ENCODE measurements around the gene UQCRQ. TPM values are rescaled to one million over a fixed set of nuclear protein-coding genes. Genes with fewer than 3 reads are reported as not detected.
A peak's percentile ranks its signal among the peaks of the same experiment; 100 is the strongest.
"Not testable (repeated sequence)": the region's sequence is repeated elsewhere in the genome, so short reads cannot be mapped to it uniquely, and the experiment has no call there.

The UQCRQ gene
- total and polyA plus RNA-seq, 2 donors = 85.7 to 257 TPM

GRCh38 chr5:132840313-132840712 is 26.1 kb upstream of the UQCRQ start:
- 51% methylated on average over 3 of the region's 3 CpGs for WGBS
- DNase-seq (ENCODE audit: extremely low spot score) = no peak
- Histone ChIP-seq H3K27ac (ENCODE audit: low read depth) (peak overlapping the region; percentile 68), H3K4me1 (ENCODE audit: insufficient read depth) (peaks cover 2% of the 10 kb centered on the region), H3K36me3 (ENCODE audit: insufficient read depth) (no peaks in the 10 kb centered on the region), H3K4me3 (ENCODE audit: low read depth, low read length) (no peak overlapping the region)

- 58% methylated on average over 1 of the region's 1 CpG for WGBS
- no peaks in the 10 kb centered on the region for H3K36me3 ChIP-seq (ENCODE audit: insufficient read depth)
- DNase-seq (ENCODE audit: extremely low spot score) = no peak
- H3K27ac ChIP-seq (ENCODE audit: low read depth) = peak overlapping the region; percentile 68
- H3K4me1 ChIP-seq (ENCODE audit: insufficient read depth) = peaks cover 2% of the 10 kb centered on the region
- no peak overlapping the region for H3K4me3 ChIP-seq (ENCODE audit: low read depth, low read length)
Observed at GRCh38 chr5:132840896-132841295, 25.5 kb upstream of the UQCRQ start.

DNA sequence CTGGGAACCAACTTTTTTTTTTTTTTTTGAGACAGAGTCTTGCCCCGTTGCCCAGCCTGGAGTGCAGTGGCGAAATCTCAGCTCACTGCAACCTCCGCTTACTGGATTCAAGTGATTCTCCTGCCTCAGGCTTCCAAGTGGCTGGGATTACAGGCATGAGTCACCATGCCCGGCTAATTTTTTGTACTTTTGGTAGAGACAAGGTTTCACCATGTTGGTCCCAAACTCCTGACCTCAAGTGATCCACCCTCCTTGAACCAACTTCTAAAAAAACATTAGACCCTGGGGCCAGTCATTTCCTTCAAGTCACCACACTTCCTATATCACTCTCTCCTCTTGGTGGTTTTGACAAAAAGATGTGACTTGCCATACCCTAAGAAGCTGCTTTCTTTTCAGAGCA is 25.1 kb upstream of the UQCRQ start:
- H3K27ac ChIP-seq (ENCODE audit: low read depth) = no peak overlapping the region
- H3K4me1 ChIP-seq (ENCODE audit: insufficient read depth) = peaks cover 2% of the 10 kb centered on the region
- 88% methylated on average over 4 of the region's 4 CpGs for whole genome bisulfite sequencing
- no peak overlapping the region for H3K4me3 ChIP-seq (ENCODE audit: low read depth, low read length)
- no peaks in the 10 kb centered on the region for H3K36me3 ChIP-seq (ENCODE audit: insufficient read depth)
- no peak for DNase-seq (ENCODE audit: extremely low spot score)

DNA sequence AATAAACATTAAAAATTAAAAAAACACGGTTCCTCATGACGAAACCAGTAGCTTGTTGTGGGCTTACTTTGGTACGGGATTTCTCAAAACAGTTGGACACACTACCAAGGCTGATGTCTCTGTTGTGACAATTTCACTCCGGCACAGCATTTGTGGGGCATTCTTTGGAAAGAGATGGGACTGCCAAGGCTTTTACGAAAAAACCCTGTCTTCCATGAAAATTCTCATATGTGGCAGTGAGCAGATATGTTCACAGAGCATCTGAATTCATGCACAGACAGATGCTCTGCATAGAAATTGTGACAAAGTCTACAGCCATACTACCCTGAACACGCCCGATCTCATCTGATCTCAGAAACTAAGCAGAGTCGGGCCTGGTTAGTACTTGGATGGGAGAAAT is 18.2 kb upstream of the UQCRQ start:
- no peaks in the 10 kb centered on the region for H3K36me3 ChIP-seq (ENCODE audit: insufficient read depth)
- H3K4me1 ChIP-seq (ENCODE audit: insufficient read depth) = no peaks in the 10 kb centered on the region
- H3K4me3 ChIP-seq (ENCODE audit: low read depth, low read length) = no peak overlapping the region
- no peak overlapping the region for H3K27ac ChIP-seq (ENCODE audit: low read depth)
- 91% methylated on average over 8 of the region's 8 CpGs for WGBS
- no peak for DNase-seq (ENCODE audit: extremely low spot score)

- no peak for DNase-seq (ENCODE audit: extremely low spot score)
- WGBS = 39% methylated on average over 1 of the region's 1 CpG
- Histone ChIP-seq H3K4me3 (ENCODE audit: low read depth, low read length) (no peak overlapping the region), H3K36me3 (ENCODE audit: insufficient read depth) (no peaks in the 10 kb centered on the region), H3K27ac (ENCODE audit: low read depth) (peak overlapping the region; percentile 50), H3K4me1 (ENCODE audit: insufficient read depth) (no peaks in the 10 kb centered on the region)
Observed at GRCh38 chr5:132849347-132849746, 17.1 kb upstream of the UQCRQ start.

DNA sequence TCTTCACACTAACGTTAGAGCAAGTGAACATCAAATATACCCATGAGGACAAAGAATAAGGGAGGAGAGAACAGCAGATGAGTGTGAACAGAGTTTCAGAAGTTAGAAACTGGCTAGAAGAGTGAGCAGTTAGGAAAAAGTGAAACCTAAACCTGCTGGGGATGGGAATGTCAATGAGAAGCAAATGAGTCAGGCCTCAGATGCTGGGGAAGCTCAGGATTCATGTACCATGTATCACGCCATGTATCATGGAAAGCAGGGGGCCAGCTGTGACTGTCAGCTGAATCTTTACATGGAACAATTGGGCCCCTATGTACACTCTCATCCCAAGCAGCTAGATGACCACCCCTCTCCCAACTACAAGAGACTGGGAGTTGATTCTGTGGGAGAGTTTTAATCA is 16.4 kb upstream of the UQCRQ start:
- Histone ChIP-seq H3K27ac (ENCODE audit: low read depth) (peak overlapping the region; percentile 29), H3K4me1 (ENCODE audit: insufficient read depth) (no peaks in the 10 kb centered on the region), H3K36me3 (ENCODE audit: insufficient read depth) (no peaks in the 10 kb centered on the region), H3K4me3 (ENCODE audit: low read depth, low read length) (no peak overlapping the region)
- DNase-seq (ENCODE audit: extremely low spot score) = no peak
- WGBS = 74% methylated on average over 2 of the region's 2 CpGs

DNA sequence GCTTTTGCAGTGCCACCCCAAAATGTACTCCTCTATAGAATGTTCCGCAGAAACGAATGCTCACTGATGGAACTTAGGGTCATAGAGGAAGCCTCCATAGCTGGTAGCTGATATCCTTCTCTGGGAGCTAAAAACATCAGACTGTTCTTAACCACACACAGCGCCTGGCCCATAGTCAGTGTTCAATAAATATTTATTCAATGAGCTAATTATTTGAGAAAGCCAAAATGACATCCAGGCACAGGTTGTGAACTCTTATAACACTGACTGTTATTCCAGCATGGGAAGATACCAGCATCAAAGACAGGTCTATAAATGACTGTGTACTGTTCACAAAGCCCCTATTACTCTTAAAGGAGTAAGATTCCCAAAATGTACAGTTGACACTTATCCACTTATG is 13.1 kb upstream of the UQCRQ start:
- Histone ChIP-seq H3K27ac (ENCODE audit: low read depth) (no peak overlapping the region), H3K4me1 (ENCODE audit: insufficient read depth) (no peaks in the 10 kb centered on the region), H3K4me3 (ENCODE audit: low read depth, low read length) (no peak overlapping the region), H3K36me3 (ENCODE audit: insufficient read depth) (no peaks in the 10 kb centered on the region)
- 77% methylated on average over 3 of the region's 3 CpGs for WGBS
- DNase-seq (ENCODE audit: extremely low spot score) = no peak

GRCh38 chr5:132853790-132854189 is 12.7 kb upstream of the UQCRQ start:
- 38% methylated on average over 1 of the region's 1 CpG for WGBS
- H3K36me3 ChIP-seq (ENCODE audit: insufficient read depth) = no peaks in the 10 kb centered on the region
- DNase-seq (ENCODE audit: extremely low spot score) = no peak
- no peak overlapping the region for H3K27ac ChIP-seq (ENCODE audit: low read depth)
- H3K4me1 ChIP-seq (ENCODE audit: insufficient read depth) = no peaks in the 10 kb centered on the region
- no peak overlapping the region for H3K4me3 ChIP-seq (ENCODE audit: low read depth, low read length)

DNA sequence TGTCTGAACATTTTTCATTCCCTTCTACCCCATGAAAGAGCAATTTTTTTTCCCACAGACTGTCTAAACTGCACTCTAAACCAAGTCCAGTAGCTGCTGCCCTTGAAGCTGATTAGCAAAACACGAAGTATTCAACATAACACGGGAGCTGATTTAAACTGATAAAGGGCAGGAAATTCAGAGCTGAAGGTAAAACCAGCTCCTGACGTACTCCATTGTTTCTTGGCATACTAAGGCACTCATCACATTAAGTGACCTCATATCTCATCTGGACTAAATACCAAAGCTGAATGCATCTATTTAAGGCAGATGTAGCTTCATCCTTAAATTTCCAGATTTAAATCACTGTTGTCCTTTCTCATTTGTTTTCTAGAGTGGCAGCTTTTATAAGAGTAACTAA is 12.1 kb upstream of the UQCRQ start:
- no peak for DNase-seq (ENCODE audit: extremely low spot score)
- Histone ChIP-seq H3K4me3 (ENCODE audit: low read depth, low read length) (no peak overlapping the region), H3K27ac (ENCODE audit: low read depth) (no peak overlapping the region), H3K36me3 (ENCODE audit: insufficient read depth) (no peaks in the 10 kb centered on the region), H3K4me1 (ENCODE audit: insufficient read depth) (no peaks in the 10 kb centered on the region)
- 19% methylated on average over 3 of the region's 3 CpGs for WGBS

- not testable (repeated sequence) for H3K4me1 ChIP-seq (ENCODE audit: insufficient read depth); DNase-seq (ENCODE audit: extremely low spot score); H3K4me3 ChIP-seq (ENCODE audit: low read depth, low read length); H3K36me3 ChIP-seq (ENCODE audit: insufficient read depth); H3K27ac ChIP-seq (ENCODE audit: low read depth)
- WGBS = 96% methylated on average over 5 of the region's 5 CpGs
Observed at GRCh38 chr5:132854992-132855391, 11.4 kb upstream of the UQCRQ start.

GRCh38 chr5:132856011-132856410 is 10.4 kb upstream of the UQCRQ start:
- DNase-seq (ENCODE audit: extremely low spot score) = no peak
- H3K4me1 ChIP-seq (ENCODE audit: insufficient read depth) = no peaks in the 10 kb centered on the region
- H3K36me3 ChIP-seq (ENCODE audit: insufficient read depth) = no peaks in the 10 kb centered on the region
- no peak overlapping the region for H3K27ac ChIP-seq (ENCODE audit: low read depth)
- 89% methylated on average over 3 of the region's 3 CpGs for WGBS
- no peak overlapping the region for H3K4me3 ChIP-seq (ENCODE audit: low read depth, low read length)

DNA sequence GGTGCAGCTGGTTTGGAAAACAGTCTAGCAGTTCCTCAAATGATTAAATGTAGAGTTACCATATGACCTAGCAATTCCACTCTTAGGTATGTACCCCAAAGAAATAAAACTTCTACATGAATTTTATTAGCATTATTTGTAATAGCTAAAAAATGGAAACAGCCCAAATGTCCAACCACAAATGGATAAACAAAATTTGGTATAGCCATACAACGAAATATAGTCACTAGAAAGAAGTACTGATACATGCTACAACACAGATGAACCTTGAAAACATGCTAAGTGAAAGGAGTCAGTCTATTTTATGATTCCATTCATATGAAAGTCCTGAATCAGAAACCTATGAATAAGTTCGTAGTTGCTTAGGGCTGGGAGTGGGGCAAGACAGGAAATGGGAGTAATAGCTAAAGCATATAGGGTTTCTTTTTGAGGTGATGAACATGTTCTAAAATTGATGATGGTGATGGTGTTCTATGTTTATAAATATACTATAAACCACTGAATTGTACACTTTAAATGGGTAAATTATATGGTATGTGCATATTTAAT is 6.5 kb upstream of the UQCRQ start:
- Histone ChIP-seq H3K4me3 (ENCODE audit: low read depth, low read length) (no peak overlapping the region), H3K27ac (ENCODE audit: low read depth) (no peak overlapping the region)
- WGBS = 77% methylated on average over 2 of the region's 2 CpGs

DNA sequence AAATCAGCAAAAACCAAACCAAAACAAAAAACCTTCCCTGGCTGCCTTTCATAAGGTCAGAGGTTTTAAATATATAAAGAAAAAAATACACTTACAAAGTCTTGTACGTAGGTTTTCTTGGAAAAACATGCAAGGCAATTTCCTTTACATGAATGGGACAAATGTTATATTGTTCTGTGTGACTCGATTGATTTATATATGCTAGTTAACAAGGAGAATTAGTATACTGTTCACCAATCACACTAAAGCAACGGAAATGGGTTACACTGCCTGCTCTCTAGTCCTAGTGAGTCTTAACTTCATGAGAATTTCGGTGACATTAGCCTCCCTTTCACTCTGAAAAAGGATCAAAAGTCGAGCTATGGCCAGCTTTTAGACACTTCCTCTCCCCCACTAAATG is 5.7 kb upstream of the UQCRQ start:
- H3K36me3 ChIP-seq (ENCODE audit: insufficient read depth) = no peaks in the 10 kb centered on the region
- H3K4me1 ChIP-seq (ENCODE audit: insufficient read depth) = no peaks in the 10 kb centered on the region
- no peak for DNase-seq (ENCODE audit: extremely low spot score)
- 63% methylated on average over 5 of the region's 5 CpGs for WGBS
- no peak overlapping the region for H3K27ac ChIP-seq (ENCODE audit: low read depth)
- no peak overlapping the region for H3K4me3 ChIP-seq (ENCODE audit: low read depth, low read length)

More for the DNA sequence above, 6.5 kb upstream of the UQCRQ start:
- no peak for DNase-seq (ENCODE audit: extremely low spot score)
- Histone ChIP-seq H3K4me1 (ENCODE audit: insufficient read depth) (no peaks in the 10 kb centered on the region), H3K36me3 (ENCODE audit: insufficient read depth) (no peaks in the 10 kb centered on the region)

- Histone ChIP-seq H3K36me3 (ENCODE audit: insufficient read depth) (peaks cover 4% of the 10 kb centered on the region), H3K4me3 (ENCODE audit: low read depth, low read length) (peak overlapping the region; percentile 74), H3K27ac (ENCODE audit: low read depth) (peak overlapping the region; percentile 97), H3K4me1 (ENCODE audit: insufficient read depth) (no peaks in the 10 kb centered on the region)
- DNase-seq (ENCODE audit: extremely low spot score) = no peak
- WGBS = 29% methylated on average over 30 of the region's 30 CpGs
Observed at GRCh38 chr5:132865668-132866341, 637 bp upstream of the UQCRQ start.

All from urinary bladder (tissue), 4 donors.